PFSK-1 (cell line): Measurements from ENCODE around the gene LSR.

Source experiments
- FOXP2 ChIP-seq: optimal IDR thresholded peaks from 2 replicates; pipeline ENCODE3; 2011; ENCODE audit warnings: borderline replicate concordance, control low read depth, inconsistent platforms; ENCODE audit not compliant: insufficient read depth; ENCODE audit errors: extremely low read length, extremely low read depth
- POLR2AphosphoS5 ChIP-seq: IDR thresholded peaks from 2 replicates; pipeline ENCODE4 v1.6.1; 2012; ENCODE audit warnings: low read depth, mild to moderate bottlenecking, control low read depth, low read length, moderate library complexity
- REST ChIP-seq, 2 experiments: IDR thresholded peaks; 2 replicates each; pipeline versions ENCODE4 v1.6.1 to v1.8.0; 2011 to 2012; ENCODE audit warnings: low read depth in 2 of 2, low read length in 2 of 2, control low read depth in 1 of 2, inconsistent platforms in 1 of 2, mild to moderate bottlenecking in 1 of 2, moderate library complexity in 1 of 2; ENCODE audit not compliant: insufficient read depth in 1 of 2
- SIN3A ChIP-seq: IDR thresholded peaks from 2 replicates; pipeline ENCODE4 v1.6.1; 2012; ENCODE audit warnings: mild to moderate bottlenecking, low read length, moderate library complexity, borderline replicate concordance; ENCODE audit not compliant: insufficient read depth
- TAF1 ChIP-seq: IDR thresholded peaks from 2 replicates; pipeline ENCODE4 v1.6.1; 2012; ENCODE audit warnings: low read length, control low read depth, borderline replicate concordance; ENCODE audit not compliant: insufficient read depth

Gene LSR

DNA sequence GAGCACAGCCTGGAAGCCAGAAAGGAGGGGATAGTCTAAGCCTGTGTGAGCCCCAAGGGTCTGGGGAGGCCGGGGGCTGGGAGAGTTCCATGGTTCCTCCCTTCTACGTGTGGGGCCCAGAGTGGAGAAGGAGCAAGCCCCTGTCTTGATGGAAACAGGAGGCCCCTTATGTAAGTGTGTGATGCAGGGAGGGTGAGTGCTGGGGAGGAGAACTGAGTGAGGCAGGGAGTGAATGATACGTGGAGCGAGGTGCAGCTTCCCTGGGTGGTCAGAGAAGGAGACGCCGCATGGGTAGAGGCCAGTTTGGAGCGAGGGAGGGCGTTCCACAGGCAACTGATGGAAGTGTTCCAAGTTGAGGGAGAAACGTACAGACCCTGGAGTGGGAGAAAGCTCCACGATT lies 59.1 kb downstream of the LSR start:
- TF ChIP-seq POLR2AphosphoS5 (no peak), TAF1 (no peak), SIN3A (no peak), REST (IDR thresholded peaks at IDR 0.05; ENCODE audit: insufficient read depth in 1 of 2, low read depth in 2 of 2, low read length in 2 of 2) (no peak), FOXP2 (no peak)

GRCh38 chr19:35308910-35309309 lies 60.1 kb downstream of the LSR start:
- TF ChIP-seq FOXP2 (no peak), SIN3A (no peak), REST (IDR thresholded peaks at IDR 0.05; ENCODE audit: insufficient read depth in 1 of 2, low read depth in 2 of 2, low read length in 2 of 2) (no peak), POLR2AphosphoS5 (no peak), TAF1 (no peak)

- TF ChIP-seq TAF1, result no peak
- no peak for TF ChIP-seq REST (IDR thresholded peaks at IDR 0.05; ENCODE audit: insufficient read depth in 1 of 2, low read depth in 2 of 2, low read length in 2 of 2)
- TF ChIP-seq SIN3A, result no peak
- no peak for TF ChIP-seq POLR2AphosphoS5
- no peak for TF ChIP-seq FOXP2
Measured at GRCh38 chr19:35309481-35310279, 60.9 kb downstream of the LSR start.

GRCh38 chr19:35310331-35310730 lies 61.5 kb downstream of the LSR start:
- TF ChIP-seq POLR2AphosphoS5, result no peak
- no peak for TF ChIP-seq TAF1
- no peak for TF ChIP-seq REST (IDR thresholded peaks at IDR 0.05; ENCODE audit: insufficient read depth in 1 of 2, low read depth in 2 of 2, low read length in 2 of 2)
- TF ChIP-seq SIN3A, result no peak
- TF ChIP-seq FOXP2, result no peak
